ENCODE data around the gene STC2. TPM values are rescaled to one million over a fixed set of nuclear protein-coding genes. Genes with fewer than 3 reads are reported as not detected.

The STC2 gene
- total and polyA plus RNA-seq, 2 of the 4 experiments (the other 2 are of a cell fraction): 87.5 to 270 TPM

GRCh38 chr5:173294673-173295320, 33.4 kb downstream of the STC2 start:
- peak overlapping the region; percentile 58; the same call in 1 of the 2 replicates for H2BK20ac ChIP-seq (ENCODE audit: low read depth, low read length)
- H3K23ac ChIP-seq (ENCODE audit: low read depth, low read length): peak overlapping the region; percentile 26; the same call in 1 of the 2 replicates
- peak overlapping the region; percentile 51 for H4K91ac ChIP-seq (ENCODE audit: insufficient read depth, low read depth, low read length)
- H2AK5ac ChIP-seq (ENCODE audit: low read depth, low read length): peak overlapping the region; percentile 65
- no peaks in the 10 kb centered on the region for H3K9me3 ChIP-seq (ENCODE audit: control insufficient read depth, insufficient read depth, low read length)
- no peaks in the 10 kb centered on the region for H3K27me3 ChIP-seq (ENCODE audit: control insufficient read depth, insufficient read depth, low read length)
- no peaks in the 10 kb centered on the region for H4K20me1 ChIP-seq (ENCODE audit: insufficient read depth, low read length)
- POLR2A ChIA-PET (ENCODE audit: unreplicated experiment): interaction anchor here (0.6 to 1.4 kb wide), 2 partner anchors 33 to 321 kb away, joined by 3 to 8 read pairs; partner anchors contain the start of genes BOD1 and STC2
- H3K36me3 ChIP-seq (ENCODE audit: control insufficient read depth, insufficient read depth, low read length): no peaks in the 10 kb centered on the region
- ATAC-seq (ENCODE audit: low read depth) (no peak), DNase-seq (no peak)
- H2BK15ac ChIP-seq (ENCODE audit: low read depth, low read length): peak overlapping the region; percentile 100; the same call in 2 of the 3 replicates
- H3K56ac ChIP-seq (ENCODE audit: extremely low read depth, insufficient read depth, low read length): no peak overlapping the region
- 61% methylated on average over 8 of the region's 10 CpGs; no CpG with 5 or more reads in 1 of the 2 experiments for WGBS, 2 experiments (ENCODE audit: extremely low coverage in 2 of 2, insufficient read length in 1 of 2)
- H3K79me1 ChIP-seq (ENCODE audit: low read depth in 1 of 2, low read length in 2 of 2): no peaks in the 10 kb centered on the region
- no peaks in the 10 kb centered on the region; the same call in 1 of the 2 replicates for H3K9me1 ChIP-seq (ENCODE audit: insufficient read depth, low read length)
- H2BK5ac ChIP-seq (ENCODE audit: low read depth, low read length, poor library complexity, severe bottlenecking): no peak overlapping the region
- H2AK9ac ChIP-seq (replicated peaks; ENCODE audit: low read depth, low read length, poor library complexity): peak overlapping the region; percentile 29
- CTCF ChIA-PET: interaction anchor here (0.6 to 4.1 kb wide), 16 partner anchors 11 to 354 kb away, joined by 3 to 40 read pairs (median 4); partner anchors contain the start of genes BOD1 and STC2
- H3K4me3 ChIP-seq (ENCODE audit: insufficient read depth, low read depth, low read length): no peak overlapping the region
- dilution Hi-C loops (cut with HindIII; ENCODE audit: low sequenced_read_pairs, unreplicated experiment): no loop called here
- peak overlapping the region; percentile 98 for H2BK120ac ChIP-seq (ENCODE audit: low read depth, low read length)
- no peak overlapping the region for H3K27ac ChIP-seq (ENCODE audit: insufficient read depth, low read length)
- peak overlapping the region; percentile 36; the same call in 1 of the 2 replicates for H4K5ac ChIP-seq (ENCODE audit: low read depth, low read length)
- intact Hi-C loops (cut with micrococcal nuclease): loop anchor here (1.0 to 2.0 kb wide), 7 partner anchors 34 to 1018 kb away; partner anchors contain the start of genes BOD1 and STC2
- H3K4ac ChIP-seq (ENCODE audit: low read depth, low read length): peak overlapping the region; percentile 73
- no peak overlapping the region for H3K4me2 ChIP-seq (ENCODE audit: low read depth, low read length)
- no peak overlapping the region; the same call in 1 of the 2 replicates for H3K14ac ChIP-seq (replicated peaks; ENCODE audit: low read depth, low read length)
- H3K9ac ChIP-seq (ENCODE audit: low read depth, low read length): no peak overlapping the region
- peaks cover 17% of the 10 kb centered on the region for H3K4me1 ChIP-seq (ENCODE audit: control insufficient read depth, insufficient read depth, low read length)
- no TSS peak for BruUV-seq (replicated peaks)
- H2AFZ ChIP-seq (replicated peaks; ENCODE audit: low read length, poor library complexity): peak overlapping the region; percentile 96
- peak overlapping the region; percentile 62; a peak in 2 of 4 replicates for H4K8ac ChIP-seq (ENCODE audit: low read depth in 2 of 2, low read length in 2 of 2)
- TF ChIP-seq MAZ (IDR thresholded peaks at IDR 0.05; ENCODE audit: borderline replicate concordance, low read depth, low read length) (no peak), RCOR1 (IDR thresholded peaks at IDR 0.05; ENCODE audit: insufficient replicate concordance, low read length) (no peak), FOS (IDR thresholded peaks at IDR 0.05; ENCODE audit: low read depth, low read length) (no peak)
- H3K18ac ChIP-seq (ENCODE audit: low read depth, low read length): peak overlapping the region; percentile 2; the same call in 1 of the 2 replicates
- in situ Hi-C loops (cut with MboI; ENCODE audit: low sequenced_read_pairs): loop anchor here (5.0 to 25.0 kb wide), 4 partner anchors 278 to 1018 kb away; no protein-coding TSS in a partner anchor

Measured in IMR-90 (cell line).